Fibroblast of the aortic adventitia (primary cell): ENCODE measurements around the gene COLEC12. TPM values are rescaled to one million over a fixed set of nuclear protein-coding genes. Genes with fewer than 3 reads are reported as not detected.

Experiments
- DNase-seq: peaks from one replicate; pipeline ENCODE4 v3.0.0-alpha.2; 2010; ENCODE audit warnings: low read depth
- H3K4me3 ChIP-seq: 2 replicates; pipeline ENCODE4 v1.5.1; 2011; ENCODE audit warnings: low read depth, mild to moderate bottlenecking, control low read depth, low read length, moderate library complexity
- total RNA-seq: library from RNA; depleted of rRNA; stranded (reverse); fragments of >200 nt; gene quantifications from 2 replicates; pipeline ENCODE4 v1.2.3, GENCODE V29; 2012; ENCODE audit warnings: low replicate concordance
- TF ChIP-seq, protein P1 (sequence below): IDR thresholded peaks from 2 replicates; pipeline ENCODE4 v1.5.1; 2011; ENCODE audit warnings: mild to moderate bottlenecking, low read length, control low read depth, inconsistent platforms; ENCODE audit not compliant: insufficient read depth

COLEC12 gene
- 63.9 and 109 TPM in 2 replicates for total RNA-seq

DNA sequence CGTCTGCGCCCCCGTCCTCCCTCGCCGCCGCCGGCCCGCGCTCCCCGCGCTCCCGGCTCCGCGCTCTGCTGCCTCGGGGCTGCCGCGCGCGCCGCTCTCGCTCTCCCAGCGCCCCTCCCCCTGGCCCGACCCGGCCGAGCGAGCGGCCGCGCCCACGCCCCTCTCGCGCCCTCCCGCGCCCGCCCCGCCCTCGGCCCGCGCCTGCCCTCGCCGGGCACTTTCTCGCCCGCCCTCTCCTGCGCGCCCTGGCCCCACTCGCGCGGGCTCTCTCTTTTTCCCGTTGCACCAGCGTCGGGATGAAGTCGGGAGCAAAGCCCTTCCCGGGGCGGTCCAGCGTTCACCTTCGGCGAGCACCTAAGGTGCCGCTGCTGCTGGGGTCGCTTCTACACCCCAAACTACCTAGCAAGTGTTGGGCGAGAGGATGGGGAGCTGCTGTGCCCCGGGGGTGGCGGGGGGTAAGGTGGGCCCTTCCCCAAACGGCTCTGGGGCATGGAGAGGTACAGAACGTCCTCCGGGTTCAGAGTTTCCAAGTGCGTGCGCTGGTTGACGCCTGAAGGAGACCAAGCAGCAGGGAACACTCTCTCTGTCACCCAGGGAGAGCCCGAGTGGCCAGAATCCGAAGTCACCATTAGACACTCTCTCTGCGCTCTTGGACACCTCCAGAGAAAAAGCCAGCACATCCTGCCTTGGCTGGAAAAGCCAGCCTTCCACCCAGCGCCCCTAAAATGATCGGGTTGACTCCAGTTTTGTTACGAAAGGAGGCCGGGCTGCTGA is at the start of gene COLEC12:
Gene COLEC12 (minus strand): TSS at position 70 of the 774 bp plus-strand sequence. CDS start 187 bp downstream, outside the sequence.
- DNase-seq = no peak
- TF ChIP-seq, protein P1, sequence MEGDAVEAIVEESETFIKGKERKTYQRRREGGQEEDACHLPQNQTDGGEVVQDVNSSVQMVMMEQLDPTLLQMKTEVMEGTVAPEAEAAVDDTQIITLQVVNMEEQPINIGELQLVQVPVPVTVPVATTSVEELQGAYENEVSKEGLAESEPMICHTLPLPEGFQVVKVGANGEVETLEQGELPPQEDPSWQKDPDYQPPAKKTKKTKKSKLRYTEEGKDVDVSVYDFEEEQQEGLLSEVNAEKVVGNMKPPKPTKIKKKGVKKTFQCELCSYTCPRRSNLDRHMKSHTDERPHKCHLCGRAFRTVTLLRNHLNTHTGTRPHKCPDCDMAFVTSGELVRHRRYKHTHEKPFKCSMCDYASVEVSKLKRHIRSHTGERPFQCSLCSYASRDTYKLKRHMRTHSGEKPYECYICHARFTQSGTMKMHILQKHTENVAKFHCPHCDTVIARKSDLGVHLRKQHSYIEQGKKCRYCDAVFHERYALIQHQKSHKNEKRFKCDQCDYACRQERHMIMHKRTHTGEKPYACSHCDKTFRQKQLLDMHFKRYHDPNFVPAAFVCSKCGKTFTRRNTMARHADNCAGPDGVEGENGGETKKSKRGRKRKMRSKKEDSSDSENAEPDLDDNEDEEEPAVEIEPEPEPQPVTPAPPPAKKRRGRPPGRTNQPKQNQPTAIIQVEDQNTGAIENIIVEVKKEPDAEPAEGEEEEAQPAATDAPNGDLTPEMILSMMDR = no peak
- peak within 1 kb of the TSS; percentile 74 for H3K4me3 ChIP-seq

DNA sequence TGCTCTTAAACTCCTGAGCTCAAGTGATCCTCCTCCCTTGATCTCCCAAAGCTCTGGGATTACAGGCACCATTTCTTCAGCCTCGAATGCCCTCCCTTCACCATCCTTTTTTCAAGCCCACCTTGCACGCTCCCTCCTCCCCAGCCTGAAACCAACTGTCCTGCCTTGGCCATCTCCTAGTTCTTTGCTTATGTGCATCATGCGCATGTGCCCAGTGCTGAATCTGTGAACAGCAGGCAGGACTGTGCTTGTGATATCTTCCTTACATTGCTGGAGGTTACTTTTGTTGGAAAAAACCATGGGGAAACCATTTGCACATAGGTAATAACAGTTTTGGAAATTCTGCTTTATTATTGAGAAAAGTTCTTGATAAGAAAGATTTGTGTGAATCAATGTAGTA is 49.5 kb upstream of the COLEC12 start:
- H3K4me3 ChIP-seq = no peak overlapping the region
- no peak for DNase-seq
- TF ChIP-seq, protein P1 = no peak

DNA sequence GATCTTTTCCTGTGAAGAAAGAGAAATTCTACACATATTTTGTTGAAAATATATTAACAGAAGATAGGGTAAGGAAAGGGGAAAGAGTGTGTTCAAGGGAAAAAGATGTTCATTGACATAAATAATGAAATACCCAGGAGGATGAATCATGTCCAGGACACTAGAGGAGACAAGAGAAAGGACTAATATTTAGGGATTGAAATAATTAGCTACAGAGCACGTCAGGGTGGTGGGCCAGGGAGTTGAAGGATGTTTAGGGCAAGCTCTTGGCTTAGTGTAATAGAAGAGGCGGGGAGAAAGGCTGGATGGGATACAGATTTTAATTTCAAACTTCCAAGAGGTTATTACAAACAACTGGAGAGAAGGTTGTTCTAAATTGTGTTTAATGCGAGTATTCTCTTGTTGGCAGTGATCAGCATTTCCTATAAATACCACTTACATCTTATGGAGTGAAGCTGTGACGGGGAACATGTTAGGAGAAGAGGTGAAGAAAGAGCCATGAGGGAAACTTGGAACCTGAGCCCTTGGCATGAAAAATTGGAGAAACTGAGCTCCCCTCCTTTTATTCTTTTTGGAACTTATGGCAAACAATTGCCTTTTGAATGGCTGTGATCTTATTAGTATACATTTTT is 43.1 kb upstream of the COLEC12 start:
- TF ChIP-seq, protein P1 = no peak
- H3K4me3 ChIP-seq = no peak overlapping the region
- DNase-seq = no peak

DNA sequence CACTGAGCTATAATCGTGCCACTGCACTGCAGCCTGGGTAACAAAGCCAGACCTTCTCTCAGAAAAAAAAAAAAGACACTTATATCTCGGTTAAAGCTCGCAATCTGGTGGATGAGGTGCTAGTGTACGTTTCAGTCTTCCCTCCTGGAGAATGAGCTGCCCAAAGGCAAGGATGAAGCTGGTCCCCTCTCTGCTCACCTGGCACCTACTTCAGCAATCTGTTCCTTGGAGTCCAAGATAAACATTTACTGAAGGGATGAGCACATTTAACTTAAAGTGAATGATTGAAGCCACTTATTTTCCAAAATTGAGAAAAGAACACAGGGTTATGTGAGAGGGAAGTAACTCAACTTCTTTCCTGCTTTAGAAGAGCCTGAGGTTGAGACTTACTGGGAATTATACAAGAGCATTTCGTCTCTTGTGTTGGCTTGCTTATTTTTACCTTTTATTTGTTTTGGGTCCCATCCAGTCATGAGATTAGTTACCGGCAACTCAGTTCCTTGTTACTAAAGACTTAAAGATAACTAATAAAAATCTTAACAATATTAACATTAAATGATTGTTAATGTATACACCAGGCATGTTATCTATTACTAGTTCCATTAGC is 33.6 kb upstream of the COLEC12 start:
- no peak overlapping the region for H3K4me3 ChIP-seq
- DNase-seq = no peak
- TF ChIP-seq, protein P1 = no peak

DNA sequence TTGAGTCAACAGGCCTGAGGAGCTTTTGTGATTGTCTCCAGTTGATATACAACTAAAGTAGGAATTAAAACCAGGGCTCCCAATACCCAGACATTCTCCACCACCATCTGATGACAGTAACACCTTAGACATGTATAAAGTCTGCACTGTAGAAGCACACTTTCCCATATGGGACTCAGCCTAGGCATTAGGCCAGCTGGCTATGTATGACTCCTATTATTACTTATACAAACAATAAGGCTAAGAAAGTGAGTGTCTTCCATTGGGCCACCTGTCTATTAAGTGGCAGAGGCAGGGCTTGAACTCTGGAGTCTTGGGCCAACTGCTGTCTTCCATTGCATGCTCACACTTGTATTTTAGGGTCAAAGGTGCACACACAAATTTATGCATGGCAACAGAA is 32.1 kb upstream of the COLEC12 start:
- TF ChIP-seq, protein P1 = no peak
- DNase-seq = no peak
- H3K4me3 ChIP-seq = no peak overlapping the region

DNA sequence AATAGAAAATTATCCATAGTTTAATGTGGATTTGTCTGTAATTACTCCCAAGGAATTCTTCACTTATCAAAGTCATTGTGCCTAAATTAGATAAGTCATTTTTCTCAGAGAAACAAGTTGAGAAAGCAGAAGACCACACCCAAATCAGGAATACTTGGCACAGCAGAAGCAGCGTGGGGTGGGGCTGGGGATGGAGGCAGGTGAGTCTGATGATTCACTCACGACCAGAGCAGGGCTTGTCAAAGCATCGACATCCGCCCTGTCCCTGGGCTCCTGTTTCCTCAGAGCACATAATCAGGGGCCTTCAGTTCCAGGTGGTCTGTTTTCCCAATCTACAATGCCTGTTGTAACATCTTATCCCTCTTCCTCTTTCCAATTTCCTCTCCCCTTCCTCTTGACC is 31.5 kb upstream of the COLEC12 start:
- H3K4me3 ChIP-seq = no peak overlapping the region
- DNase-seq = no peak
- TF ChIP-seq, protein P1 = no peak
